H9 (cell line): ENCODE data around the gene ZNF813. TPM values are rescaled to one million over a fixed set of nuclear protein-coding genes. Genes with fewer than 3 reads are reported as not detected.

Source experiments
- DNase-seq: peaks from one replicate; pipeline ENCODE4 v3.0.0-alpha.2; 2017
- H2AFZ ChIP-seq: one replicate; pipeline ENCODE4 v1.6.1; 2013; ENCODE audit warnings: mild to moderate bottlenecking, low read length, control low read depth, moderate library complexity
- H2AK5ac ChIP-seq: 2 replicates; pipeline ENCODE4 v1.6.1; 2013; ENCODE audit warnings: low read length, control low read depth, mixed read lengths; ENCODE audit not compliant: insufficient read length
- H2BK120ac ChIP-seq: one replicate; pipeline ENCODE4 v1.6.1; 2013; ENCODE audit warnings: low read depth, mild to moderate bottlenecking, low read length, control low read depth, inconsistent platforms; ENCODE audit not compliant: poor library complexity, severe bottlenecking
- H2BK12ac ChIP-seq: 2 replicates; pipeline ENCODE4 v1.6.1; 2013; ENCODE audit warnings: low read length, control low read depth, mixed read lengths, low read depth; ENCODE audit not compliant: insufficient read length
- H2BK15ac ChIP-seq: 2 replicates; pipeline ENCODE4 v1.6.1; 2013; ENCODE audit warnings: low read depth, low read length, control low read depth
- H2BK20ac ChIP-seq: one replicate; pipeline ENCODE4 v1.6.1; 2013; ENCODE audit warnings: low read depth, mild to moderate bottlenecking, low read length, control low read depth, inconsistent platforms; ENCODE audit not compliant: poor library complexity, severe bottlenecking
- H2BK5ac ChIP-seq: 2 replicates; pipeline ENCODE4 v1.6.1; 2013; ENCODE audit warnings: low read length, control low read depth, mixed read lengths; ENCODE audit not compliant: insufficient read length
- H3K14ac ChIP-seq: 2 replicates; pipeline ENCODE4 v1.6.1; 2013; ENCODE audit warnings: low read length, control low read depth; ENCODE audit not compliant: insufficient read depth
- H3K18ac ChIP-seq: 2 replicates; pipeline ENCODE4 v1.6.1; 2013; ENCODE audit warnings: low read depth, mild to moderate bottlenecking, mixed read lengths, low read length, control low read depth; ENCODE audit not compliant: insufficient read length
- H3K23ac ChIP-seq: 2 replicates; pipeline ENCODE4 v1.6.1; 2013; ENCODE audit warnings: low read length, control low read depth, mixed read lengths, low read depth; ENCODE audit not compliant: insufficient read length
- H3K23me2 ChIP-seq: 2 replicates; pipeline ENCODE4 v1.6.1; 2013; ENCODE audit warnings: low read depth, mild to moderate bottlenecking, mixed read lengths, low read length, control low read depth; ENCODE audit not compliant: insufficient read length, poor library complexity, severe bottlenecking
- H3K27ac ChIP-seq: 2 replicates; pipeline ENCODE4 v1.5.1; 2013; ENCODE audit warnings: low read length, control low read depth, mixed read lengths, low read depth; ENCODE audit not compliant: insufficient read length
- H3K27me3 ChIP-seq: 2 replicates; pipeline ENCODE4 v1.6.1; 2013; ENCODE audit warnings: low read length, control low read depth, inconsistent platforms; ENCODE audit not compliant: insufficient read depth
- H3K4ac ChIP-seq: 2 replicates; pipeline ENCODE4 v1.6.1; 2013; ENCODE audit warnings: low read depth, mild to moderate bottlenecking, control low read depth, inconsistent platforms, low read length, moderate library complexity
- H3K4me1 ChIP-seq: 2 replicates; pipeline ENCODE4 v1.6.1; 2013; ENCODE audit warnings: low read length, control low read depth, inconsistent platforms; ENCODE audit not compliant: insufficient read depth
- H3K4me2 ChIP-seq: 2 replicates; pipeline ENCODE4 v1.6.1; 2013; ENCODE audit warnings: low read length, control low read depth, mixed read lengths; ENCODE audit not compliant: insufficient read length, insufficient read depth
- H3K56ac ChIP-seq: 2 replicates; pipeline ENCODE4 v1.6.1; 2013; ENCODE audit warnings: low read depth, mild to moderate bottlenecking, mixed read lengths, low read length, control low read depth; ENCODE audit not compliant: insufficient read length
- H3K79me1 ChIP-seq: 2 replicates; pipeline ENCODE4 v1.6.1; 2013; ENCODE audit warnings: low read depth, mild to moderate bottlenecking, moderate library complexity, low read length, control low read depth, inconsistent platforms; ENCODE audit not compliant: insufficient read depth, poor library complexity, severe bottlenecking
- H3K79me2 ChIP-seq: 2 replicates; pipeline ENCODE4 v1.6.1; 2013; ENCODE audit warnings: low read length, control low read depth, inconsistent platforms; ENCODE audit not compliant: insufficient read depth
- H3K9ac ChIP-seq: 2 replicates; pipeline ENCODE4 v1.6.1; 2013; ENCODE audit warnings: low read length, control low read depth, mixed read lengths; ENCODE audit not compliant: insufficient read length; ENCODE audit errors: extremely low read depth
- H3K9me3 ChIP-seq: one replicate; pipeline ENCODE4 v1.6.1; 2013; ENCODE audit warnings: low read depth, low read length, inconsistent platforms; ENCODE audit not compliant: control insufficient read depth
- H3T11ph ChIP-seq: one replicate; pipeline ENCODE4 v1.6.1; 2013; ENCODE audit warnings: mild to moderate bottlenecking, low read length, control low read depth, inconsistent platforms
- H4K20me1 ChIP-seq: one replicate; pipeline ENCODE4 v1.6.1; 2013; ENCODE audit not compliant: control insufficient read depth, insufficient read length, insufficient read depth
- H4K5ac ChIP-seq: 2 replicates; pipeline ENCODE4 v1.6.1; 2013; ENCODE audit warnings: low read depth, mild to moderate bottlenecking, mixed read lengths, low read length, control low read depth; ENCODE audit not compliant: insufficient read length
- H4K8ac ChIP-seq: replicated peaks from 2 replicates; pipeline ENCODE4 v1.6.1; 2013; ENCODE audit warnings: low read length, control low read depth, mixed read lengths, low read depth; ENCODE audit not compliant: insufficient read length
- H4K91ac ChIP-seq: 2 replicates; pipeline ENCODE4 v1.6.1; 2013; ENCODE audit warnings: low read depth, mild to moderate bottlenecking, moderate library complexity, mixed read lengths, low read length, control low read depth; ENCODE audit not compliant: insufficient read length
- H3K27ac Mint-ChIP-seq, 3 experiments: 2 replicates in 2 of 3; 3 replicates in 1 of 3; pipeline ENCODE4 v1.8.0; 2020 to 2021; ENCODE audit warnings: mixed read lengths in 3 of 3, mild to moderate bottlenecking in 1 of 3, moderate library complexity in 1 of 3
- H3K27me3 Mint-ChIP-seq: 2 replicates; pipeline ENCODE4 v1.8.0; 2021; ENCODE audit warnings: low read depth, mild to moderate bottlenecking, moderate library complexity, mixed read lengths
- H3K36me3 Mint-ChIP-seq, 3 experiments: 2 replicates in 2 of 3; 3 replicates in 1 of 3; pipeline ENCODE4 v1.8.0; 2020 to 2021; ENCODE audit warnings: low read depth in 3 of 3, mixed read lengths in 3 of 3; ENCODE audit not compliant: insufficient read depth in 1 of 3
- H3K4me1 Mint-ChIP-seq, 2 experiments: 2 replicates each; pipeline ENCODE4 v1.8.0; 2020; ENCODE audit warnings: mixed read lengths in 2 of 2
- H3K4me3 Mint-ChIP-seq, 2 experiments: 2 replicates in 1 of 2; 3 replicates in 1 of 2; pipeline ENCODE4 v1.8.0; 2020 to 2021; ENCODE audit warnings: mild to moderate bottlenecking in 2 of 2, mixed read lengths in 2 of 2, moderate library complexity in 1 of 2
- H3K9me3 Mint-ChIP-seq, 2 experiments: 2 replicates in 1 of 2; 3 replicates in 1 of 2; pipeline ENCODE4 v1.8.0; 2020; ENCODE audit warnings: mild to moderate bottlenecking in 2 of 2, mixed read lengths in 2 of 2, moderate library complexity in 1 of 2
- CTCF ChIP-seq: fragments of 200-600 bp; sonication (generic); conservative IDR thresholded peaks from 3 replicates; pipeline ENCODE4 v1.8.0; 2021; ENCODE audit warnings: antibody characterized with exemption, mild to moderate bottlenecking
- WGBS: extraction: QIAGEN DNeasy Blood & Tissue Kit; methylation state at CpG from one replicate; pipeline ENCODE4 v1.1.7; 2013; ENCODE audit warnings: missing lambda C conversion rate, low lambda C conversion rate, mixed read lengths; ENCODE audit not compliant: insufficient read length; ENCODE audit errors: extremely low coverage; 5-methylcytosine and 5-hydroxymethylcytosine counted together
- total RNA-seq: library from RNA; stranded (reverse); gene quantifications from 2 replicates; pipeline ENCODE4 v1.2.1, GENCODE V29; 2021

The ZNF813 gene
- total RNA-seq, 1 experiment from 2014 or later, result 17.3 TPM

DNA sequence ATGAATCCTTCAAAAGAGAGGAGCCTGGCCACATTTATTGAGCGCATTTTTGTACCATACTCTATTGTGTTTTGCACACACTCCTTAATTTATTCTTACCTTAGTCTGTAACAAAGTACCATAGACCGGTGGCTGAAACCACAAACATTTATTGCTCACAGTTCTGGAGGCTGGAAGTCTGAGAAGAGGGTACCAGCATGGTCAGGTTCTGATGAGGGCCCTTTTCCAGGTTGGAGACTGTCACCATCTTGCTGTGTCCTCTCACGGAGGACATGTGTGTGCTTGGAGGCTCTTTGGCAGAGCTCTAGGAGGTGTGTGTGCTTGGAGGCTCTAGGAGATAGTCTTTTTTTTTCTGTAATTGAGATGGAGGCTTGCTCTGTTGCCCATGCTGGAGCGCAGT lies 72.6 kb downstream of the ZNF813 start:
- no peak overlapping the region for H4K5ac ChIP-seq
- no peaks in the 10 kb centered on the region for H3K79me1 ChIP-seq
- no peak overlapping the region for H3T11ph ChIP-seq
- H4K20me1 ChIP-seq, result no peaks in the 10 kb centered on the region
- H3K4me2 ChIP-seq, result no peak overlapping the region
- no peaks in the 10 kb centered on the region for H3K27me3 ChIP-seq
- no peak overlapping the region for H3K14ac ChIP-seq
- H3K9ac ChIP-seq, result no peak overlapping the region
- H2BK5ac ChIP-seq, result no peak overlapping the region
- H3K9me3 ChIP-seq, result no peaks in the 10 kb centered on the region
- H3K36me3 Mint-ChIP-seq, result peaks cover 19 to 76% (median 61%) of the 10 kb centered on the region in 3 experiments
- H2AFZ ChIP-seq, result no peak overlapping the region
- WGBS, result no CpG with 5 or more reads among the region's 4 CpGs
- H3K56ac ChIP-seq, result no peak overlapping the region
- no peak overlapping the region for H4K91ac ChIP-seq
- no peak overlapping the region for H3K23ac ChIP-seq
- no peak overlapping the region for H3K4me3 Mint-ChIP-seq
- no peak for DNase-seq
- H3K27me3 Mint-ChIP-seq, result no peaks in the 10 kb centered on the region; the same call in 1 of the 2 replicates
- no peak overlapping the region for H2AK5ac ChIP-seq
- no peak overlapping the region for H2BK15ac ChIP-seq
- no peak overlapping the region for H3K4ac ChIP-seq
- no peak overlapping the region for H3K27ac Mint-ChIP-seq
- H3K18ac ChIP-seq, result no peak overlapping the region
- TF ChIP-seq CTCF, result no peak
- H2BK20ac ChIP-seq, result no peak overlapping the region
- no peaks in the 10 kb centered on the region for H3K79me2 ChIP-seq
- no peaks in the 10 kb centered on the region for H3K9me3 Mint-ChIP-seq
- H2BK120ac ChIP-seq, result no peak overlapping the region
- H3K27ac ChIP-seq, result no peak overlapping the region
- H4K8ac ChIP-seq, result no peak overlapping the region
- no peak overlapping the region for H2BK12ac ChIP-seq
- H3K4me1 Mint-ChIP-seq, result peaks cover 0 to 7% of the 10 kb centered on the region in 2 experiments; a peak in 2 of 4 replicates
- no peaks in the 10 kb centered on the region for H3K23me2 ChIP-seq
- no peaks in the 10 kb centered on the region for H3K4me1 ChIP-seq
